Natural killer cell (primary cell): ENCODE measurements around the gene INPP5A. TPM values are rescaled to one million over a fixed set of nuclear protein-coding genes. Genes with fewer than 3 reads are reported as not detected.

Experiments
- ATAC-seq, 3 donors: fragments of 150-1000 bp in 2 of 3; fragments of 200-7000 bp in 1 of 3; cut with Tn5 transposase; 1 replicate in 1 of 3; 2 replicates in 2 of 3; pipeline ENCODE4 v1.10.0; 2021; ENCODE audit warnings: mild to moderate bottlenecking in 2 of 3, moderate library complexity in 2 of 3
- DNase-seq, 2 donors: peaks; one replicate each; pipeline versions ENCODE4 v3.0.0 to v3.0.0-alpha.2; 2013 to 2021; ENCODE audit warnings: mixed read lengths in 1 of 2
- H3K27ac ChIP-seq: one replicate; pipeline ENCODE4 v1.5.1; 2013; ENCODE audit warnings: mild to moderate bottlenecking, low read length
- H3K27me3 ChIP-seq: one replicate; pipeline ENCODE4 v1.6.1; 2013; ENCODE audit warnings: low read length; ENCODE audit not compliant: control insufficient read depth, insufficient read depth
- H3K36me3 ChIP-seq: one replicate; pipeline ENCODE4 v1.6.1; 2013; ENCODE audit warnings: low read length; ENCODE audit not compliant: control insufficient read depth, insufficient read depth
- H3K4me1 ChIP-seq: one replicate; pipeline ENCODE4 v1.6.1; 2013; ENCODE audit warnings: low read length; ENCODE audit not compliant: control insufficient read depth, insufficient read depth
- H3K4me3 ChIP-seq: one replicate; pipeline ENCODE4 v1.5.1; 2013; ENCODE audit warnings: low read length
- H3K9me3 ChIP-seq: one replicate; pipeline ENCODE4 v1.6.1; 2013; ENCODE audit warnings: low read length; ENCODE audit not compliant: control insufficient read depth, insufficient read depth
- H3K27ac Mint-ChIP-seq, 2 donors: one replicate each; pipeline ENCODE4 v1.8.0; 2022; ENCODE audit warnings: mild to moderate bottlenecking in 2 of 2, mixed read lengths in 2 of 2, moderate library complexity in 1 of 2
- H3K27me3 Mint-ChIP-seq, 2 donors: one replicate each; pipeline ENCODE4 v1.8.0; 2022; ENCODE audit warnings: low read depth in 2 of 2, mixed read lengths in 2 of 2
- H3K36me3 Mint-ChIP-seq: one replicate; pipeline ENCODE4 v1.8.0; 2022; ENCODE audit warnings: mixed read lengths
- H3K4me1 Mint-ChIP-seq, 2 donors: one replicate each; pipeline ENCODE4 v1.8.0; 2022; ENCODE audit warnings: mixed read lengths in 2 of 2
- H3K4me3 Mint-ChIP-seq: one replicate; pipeline ENCODE4 v1.8.0; 2022; ENCODE audit warnings: mild to moderate bottlenecking, moderate library complexity, mixed read lengths
- H3K9me3 Mint-ChIP-seq, 2 donors: one replicate each; pipeline ENCODE4 v1.8.0; 2022; ENCODE audit warnings: mixed read lengths in 2 of 2
- WGBS: methylation state at CpG from one replicate; pipeline ENCODE4 v1.1.7; 2013; ENCODE audit warnings: missing lambda C conversion rate; ENCODE audit not compliant: insufficient coverage; 5-methylcytosine and 5-hydroxymethylcytosine counted together
- intact Hi-C: fragments of 100-400 bp; cut with micrococcal nuclease; formaldehyde crosslinking; loops from one replicate; pipeline ENCODE4 v1.14.2; 2022
- total RNA-seq, 4 donors: library from RNA; stranded (reverse); fragments of 120-200 nt in 1 of 4; gene quantifications; one replicate each; pipeline versions ENCODE4 v1.2.3 to v1.2.4, GENCODE V29; 2013 to 2022
- TF ChIP-seq, protein P1 (sequence below): fragments of 200-600 bp; IDR thresholded peaks from one replicate; pipeline ENCODE4 v1.8.0; 2022; ENCODE audit warnings: antibody characterized with exemption

The INPP5A gene
- total RNA-seq, 3 donors from 2014 or later (not counting 1 experiment from before 2014, with no cell fraction given): 12.6 to 38.6 (median 18.6) TPM

DNA sequence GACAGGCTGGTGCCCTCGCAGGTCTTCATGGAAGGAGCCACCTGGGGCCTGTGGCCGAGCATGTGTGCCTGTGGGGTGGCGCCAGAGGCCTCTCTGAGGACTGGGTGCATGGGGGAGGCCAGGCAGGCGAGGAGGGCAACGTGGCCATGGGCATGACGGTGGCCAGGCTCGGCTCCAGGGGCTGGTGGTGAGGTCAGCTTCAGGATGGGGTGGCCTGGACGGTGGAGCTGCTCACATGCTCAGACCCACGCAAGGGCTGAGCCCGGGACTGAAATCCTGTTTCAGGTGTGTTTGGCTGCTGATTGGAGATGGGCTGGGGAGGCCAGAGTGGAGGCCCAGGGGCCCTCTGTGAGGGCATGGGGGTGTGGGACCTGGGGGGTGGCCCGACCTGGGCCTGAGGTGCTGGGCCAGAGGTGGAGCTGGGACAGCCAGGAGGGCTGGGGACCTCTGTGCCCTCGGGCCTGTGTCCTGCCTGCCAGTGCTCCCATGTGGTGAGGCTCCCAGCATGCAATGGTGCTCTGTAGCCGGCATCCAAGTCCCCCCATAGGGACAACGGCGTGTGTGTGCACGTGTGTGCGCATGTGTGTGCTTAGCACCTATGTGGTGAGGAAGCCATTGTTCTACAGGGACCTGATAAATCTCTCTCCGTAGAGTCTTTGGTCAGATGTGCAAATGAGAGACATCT lies 71.1 kb downstream of the INPP5A start:
- no peak for ATAC-seq
- no peak overlapping the region for H3K4me3 ChIP-seq
- no peaks in the 10 kb centered on the region for H3K27me3 ChIP-seq
- Mint-ChIP-seq H3K27ac (no peak overlapping the region), H3K9me3 (no peaks in the 10 kb centered on the region), H3K4me3 (no peak overlapping the region), H3K27me3 (no peaks in the 10 kb centered on the region), H3K4me1 (peaks cover 0 to 42% of the 10 kb centered on the region in 2 donors), H3K36me3 (no peaks in the 10 kb centered on the region)
- 85% methylated on average over 18 of the region's 18 CpGs for WGBS
- TF ChIP-seq, protein P1, sequence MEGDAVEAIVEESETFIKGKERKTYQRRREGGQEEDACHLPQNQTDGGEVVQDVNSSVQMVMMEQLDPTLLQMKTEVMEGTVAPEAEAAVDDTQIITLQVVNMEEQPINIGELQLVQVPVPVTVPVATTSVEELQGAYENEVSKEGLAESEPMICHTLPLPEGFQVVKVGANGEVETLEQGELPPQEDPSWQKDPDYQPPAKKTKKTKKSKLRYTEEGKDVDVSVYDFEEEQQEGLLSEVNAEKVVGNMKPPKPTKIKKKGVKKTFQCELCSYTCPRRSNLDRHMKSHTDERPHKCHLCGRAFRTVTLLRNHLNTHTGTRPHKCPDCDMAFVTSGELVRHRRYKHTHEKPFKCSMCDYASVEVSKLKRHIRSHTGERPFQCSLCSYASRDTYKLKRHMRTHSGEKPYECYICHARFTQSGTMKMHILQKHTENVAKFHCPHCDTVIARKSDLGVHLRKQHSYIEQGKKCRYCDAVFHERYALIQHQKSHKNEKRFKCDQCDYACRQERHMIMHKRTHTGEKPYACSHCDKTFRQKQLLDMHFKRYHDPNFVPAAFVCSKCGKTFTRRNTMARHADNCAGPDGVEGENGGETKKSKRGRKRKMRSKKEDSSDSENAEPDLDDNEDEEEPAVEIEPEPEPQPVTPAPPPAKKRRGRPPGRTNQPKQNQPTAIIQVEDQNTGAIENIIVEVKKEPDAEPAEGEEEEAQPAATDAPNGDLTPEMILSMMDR: no peak
- H3K4me1 ChIP-seq: peaks cover 4% of the 10 kb centered on the region
- no peaks in the 10 kb centered on the region for H3K36me3 ChIP-seq
- no peak for DNase-seq
- H3K9me3 ChIP-seq: no peaks in the 10 kb centered on the region
- H3K27ac ChIP-seq: no peak overlapping the region
- intact Hi-C loops: no loop called here

DNA sequence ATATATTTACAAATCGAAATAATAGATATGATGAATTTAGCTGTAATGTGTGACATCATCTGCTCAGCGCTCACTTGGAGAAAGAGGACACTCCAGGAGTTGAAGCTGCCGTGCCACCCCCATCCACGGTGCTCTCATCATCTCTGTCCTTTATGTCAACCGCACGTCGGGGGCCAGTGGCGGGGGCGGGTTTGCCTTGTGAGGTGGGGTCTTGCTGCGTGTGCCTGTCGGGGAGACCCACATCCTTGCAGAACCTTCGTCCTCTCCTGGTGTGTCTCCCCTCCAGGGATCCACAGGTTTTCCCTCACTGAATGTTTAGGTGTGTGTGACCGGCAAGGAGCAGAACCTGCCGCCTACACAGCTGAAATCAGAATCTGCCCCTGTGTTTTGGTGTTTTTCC lies 71.6 kb downstream of the INPP5A start:
- Mint-ChIP-seq H3K4me3 (no peak overlapping the region), H3K36me3 (no peaks in the 10 kb centered on the region), H3K9me3 (no peaks in the 10 kb centered on the region), H3K27ac (no peak overlapping the region), H3K27me3 (no peaks in the 10 kb centered on the region), H3K4me1 (peaks cover 0 to 40% of the 10 kb centered on the region in 2 donors)
- ATAC-seq (no peak), DNase-seq (no peak)
- 97% methylated on average over 14 of the region's 14 CpGs for WGBS
- peaks cover 4% of the 10 kb centered on the region for H3K4me1 ChIP-seq
- no peaks in the 10 kb centered on the region for H3K36me3 ChIP-seq
- no peak overlapping the region for H3K27ac ChIP-seq
- intact Hi-C loops: no loop called here
- H3K27me3 ChIP-seq: no peaks in the 10 kb centered on the region
- no peak overlapping the region for H3K4me3 ChIP-seq
- no peaks in the 10 kb centered on the region for H3K9me3 ChIP-seq
- TF ChIP-seq, protein P1: no peak

DNA sequence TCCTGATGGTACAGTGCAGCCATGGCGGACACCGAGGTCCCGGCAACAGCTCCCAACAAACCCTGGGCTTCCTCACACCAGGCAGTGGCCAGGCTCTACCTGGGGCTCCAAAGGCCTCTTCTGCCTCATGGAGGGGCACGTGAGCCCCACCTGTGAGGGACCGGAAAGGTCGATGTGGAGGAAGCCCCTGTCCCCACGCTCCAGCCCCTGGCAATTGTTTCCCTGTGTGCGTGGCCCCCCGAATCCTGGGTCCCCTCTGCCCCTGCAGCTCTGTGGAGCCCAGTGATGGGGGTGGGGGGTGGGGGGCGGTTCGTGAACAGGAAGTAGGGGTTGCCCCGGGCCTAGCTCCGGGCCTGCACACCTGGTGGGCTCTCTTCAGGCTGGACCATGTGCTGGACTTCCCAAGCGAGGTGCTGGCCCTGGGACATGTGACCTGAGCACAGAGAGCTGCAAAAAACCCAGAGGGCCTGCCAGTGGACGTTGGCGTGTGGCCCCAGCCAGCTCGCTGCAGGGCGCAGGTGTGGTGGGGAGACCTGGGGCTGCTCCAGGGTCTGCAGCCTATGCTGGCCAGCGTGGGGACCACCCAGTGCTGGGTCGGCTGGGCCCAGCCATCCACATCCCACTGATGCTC lies 72.6 kb downstream of the INPP5A start:
- H3K9me3 ChIP-seq: no peaks in the 10 kb centered on the region
- intact Hi-C loops: loop anchor here (10.0 kb wide), 1 partner anchor 75 kb away; no protein-coding TSS in a partner anchor
- Mint-ChIP-seq H3K27me3 (no peaks in the 10 kb centered on the region), H3K36me3 (no peaks in the 10 kb centered on the region), H3K27ac (peak overlapping the region in 1 of 2 donors; percentile 85), H3K4me1 (peaks cover 0 to 37% of the 10 kb centered on the region in 2 donors), H3K4me3 (no peak overlapping the region), H3K9me3 (no peaks in the 10 kb centered on the region)
- no peak overlapping the region for H3K27ac ChIP-seq
- no peaks in the 10 kb centered on the region for H3K27me3 ChIP-seq
- ATAC-seq: no peak
- H3K4me1 ChIP-seq: peaks cover 12% of the 10 kb centered on the region
- 93% methylated on average over 20 of the region's 20 CpGs for WGBS
- no peak overlapping the region for H3K4me3 ChIP-seq
- TF ChIP-seq, protein P1: no peak
- no peak for DNase-seq
- no peaks in the 10 kb centered on the region for H3K36me3 ChIP-seq
